HG03521 (cell line): ENCODE results near the gene COL4A6.

ENCODE experiments used
- ATAC-seq: cut with Tn5 transposase; IDR thresholded peaks from one replicate; pipeline ENCODE4 v1.9.1; 2021; ENCODE audit warnings: mild to moderate bottlenecking, moderate library complexity; ENCODE audit not compliant: unreplicated experiment

COL4A6 gene

GRCh38 chrX:108221301-108221864 lies 216.8 kb downstream of the COL4A6 start:
- no peak for ATAC-seq

- no peak for ATAC-seq
Measured at GRCh38 chrX:108219949-108220601, 218.1 kb downstream of the COL4A6 start.

- no peak for ATAC-seq
Measured at GRCh38 chrX:108217876-108218275, 220.3 kb downstream of the COL4A6 start.

DNA sequence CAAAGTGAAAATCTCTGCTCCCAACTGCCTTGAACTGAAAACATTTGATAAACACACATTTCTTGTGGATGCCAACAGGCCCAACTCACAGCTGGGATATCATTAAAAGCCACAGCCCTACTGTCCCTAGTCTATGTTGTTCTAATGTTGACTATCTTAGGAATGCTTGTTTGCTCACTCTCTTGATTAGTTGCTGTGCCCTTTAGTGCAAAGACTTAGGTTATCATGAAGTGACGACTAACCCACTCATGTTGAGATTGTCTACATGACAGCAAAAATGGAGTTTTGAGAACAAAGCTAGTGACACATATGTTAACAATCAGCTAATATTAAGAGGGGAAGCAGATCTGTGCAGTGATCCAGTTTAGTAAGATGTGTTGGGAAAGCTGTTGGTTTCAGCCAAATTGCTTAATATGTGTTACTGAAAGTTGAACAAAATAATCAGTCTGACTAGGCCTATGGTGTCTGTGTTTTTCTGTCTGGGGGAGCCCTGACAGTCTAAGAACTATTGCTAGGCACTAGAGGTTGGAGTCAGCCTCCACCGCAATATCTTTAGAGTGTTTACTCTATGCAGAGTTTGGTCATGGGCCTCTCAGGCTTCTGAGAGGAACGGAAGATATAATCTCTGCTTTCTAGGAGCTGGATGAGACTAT lies 221.2 kb downstream of the COL4A6 start:
- ATAC-seq, result no peak

GRCh38 chrX:108216405-108216804 lies 221.8 kb downstream of the COL4A6 start:
- no peak for ATAC-seq

- ATAC-seq, result no peak
Measured at GRCh38 chrX:108211301-108211700, 226.9 kb downstream of the COL4A6 start.

GRCh38 chrX:108209006-108209554 lies 229.1 kb downstream of the COL4A6 start:
- no peak for ATAC-seq

GRCh38 chrX:108203540-108203939 lies 234.7 kb downstream of the COL4A6 start:
- ATAC-seq, result no peak

DNA sequence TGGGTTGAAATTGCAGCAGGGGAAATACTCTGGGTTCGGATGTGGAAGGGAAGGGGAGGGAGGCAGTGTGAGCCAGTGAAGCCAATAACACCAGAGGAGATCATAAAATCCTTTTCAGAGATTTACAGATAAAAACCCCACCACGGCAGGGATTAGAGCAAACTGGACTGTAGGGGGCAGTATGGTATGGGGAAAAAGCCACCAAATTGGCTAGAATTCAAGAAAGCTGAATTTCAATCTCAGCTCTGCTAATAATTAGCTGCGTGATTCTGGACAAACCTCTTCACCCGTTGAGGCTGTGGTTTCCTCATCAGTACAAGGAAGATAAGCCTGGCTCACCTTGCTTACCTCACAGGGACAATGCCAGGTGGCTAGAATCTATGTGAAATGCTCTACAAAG lies 238.5 kb downstream of the COL4A6 start:
- ATAC-seq, result no peak

DNA sequence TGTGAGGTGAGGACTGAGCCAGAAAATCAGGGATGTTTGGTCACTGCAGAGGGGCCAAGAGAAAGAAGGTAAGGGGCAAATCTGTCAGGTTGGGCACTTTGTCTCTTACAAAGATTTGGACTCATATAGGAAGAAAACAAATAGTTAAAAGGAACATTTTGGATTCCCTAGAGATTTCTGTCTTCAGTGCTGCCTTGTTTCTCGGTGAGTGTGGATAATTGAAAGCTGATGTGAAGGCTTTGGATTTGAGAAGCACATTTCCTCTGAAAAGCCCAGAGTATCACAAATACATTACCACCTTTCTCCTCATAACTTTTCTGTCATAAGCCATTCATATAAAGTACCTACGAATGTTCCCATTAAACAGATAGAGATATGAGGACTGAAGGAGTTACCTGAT lies 239.2 kb downstream of the COL4A6 start:
- no peak for ATAC-seq

DNA sequence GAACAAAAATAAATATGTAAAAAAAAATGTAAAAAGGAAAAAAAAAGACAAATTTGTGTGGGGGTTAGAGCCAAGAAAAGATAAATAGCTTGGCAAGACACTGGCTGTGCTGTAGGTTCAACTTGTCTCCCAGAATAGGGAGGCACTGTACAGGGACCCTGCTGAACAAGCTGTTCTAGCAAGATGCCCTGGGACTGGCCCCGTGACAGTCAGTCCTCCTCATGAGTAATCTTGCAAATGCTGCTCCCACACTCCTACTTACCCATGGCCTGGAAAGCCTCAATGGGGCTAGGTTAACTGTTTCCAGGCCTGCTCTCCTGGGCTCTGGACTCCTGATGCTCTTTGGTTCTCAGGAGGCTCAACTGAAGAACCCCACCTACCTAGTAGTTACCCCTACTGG lies 239.8 kb downstream of the COL4A6 start:
- ATAC-seq, result no peak

DNA sequence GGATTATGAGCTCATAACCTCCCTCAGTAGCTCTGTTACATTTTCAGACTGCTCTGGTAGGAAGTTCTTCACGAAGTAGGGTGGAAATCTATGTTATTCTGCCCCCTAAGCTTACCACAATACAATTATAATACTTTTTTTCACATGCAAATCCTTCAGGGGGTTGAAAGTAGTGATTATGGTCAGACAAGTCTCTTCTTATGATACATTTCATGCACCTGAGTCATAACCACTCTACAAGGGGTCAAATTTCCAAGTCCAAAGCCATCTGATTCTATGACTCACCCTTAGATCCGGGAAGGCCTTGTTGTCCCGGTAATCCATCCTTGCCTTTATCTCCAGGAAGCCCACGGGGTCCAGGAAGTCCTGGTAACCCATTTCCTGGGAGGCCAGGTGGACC lies 251.4 kb downstream of the COL4A6 start:
- no peak for ATAC-seq

DNA sequence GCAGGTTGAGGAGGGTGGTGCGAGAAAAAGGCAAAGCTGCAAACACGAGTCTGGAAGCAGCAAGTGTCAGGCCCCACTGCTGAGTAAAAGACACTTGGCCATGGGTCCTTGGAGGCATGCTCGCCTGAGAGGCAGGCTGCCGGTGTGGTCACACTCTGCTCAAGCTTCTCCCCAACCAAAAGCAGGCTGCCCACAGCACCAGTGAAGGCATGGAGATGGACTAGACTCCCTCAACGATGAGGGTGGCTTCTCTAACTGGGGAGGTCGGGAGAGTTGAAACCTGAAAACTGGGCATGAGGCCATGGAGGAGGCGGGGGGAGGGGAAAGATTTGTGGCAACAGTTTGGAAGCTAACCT lies 260.1 kb downstream of the COL4A6 start:
- no peak for ATAC-seq

GRCh38 chrX:108177351-108178142 lies 260.7 kb downstream of the COL4A6 start:
- ATAC-seq, result no peak

GRCh38 chrX:108173874-108174273 lies 264.3 kb downstream of the COL4A6 start:
- no peak for ATAC-seq

- no peak for ATAC-seq
Measured at GRCh38 chrX:108171671-108172070, 266.6 kb downstream of the COL4A6 start.

DNA sequence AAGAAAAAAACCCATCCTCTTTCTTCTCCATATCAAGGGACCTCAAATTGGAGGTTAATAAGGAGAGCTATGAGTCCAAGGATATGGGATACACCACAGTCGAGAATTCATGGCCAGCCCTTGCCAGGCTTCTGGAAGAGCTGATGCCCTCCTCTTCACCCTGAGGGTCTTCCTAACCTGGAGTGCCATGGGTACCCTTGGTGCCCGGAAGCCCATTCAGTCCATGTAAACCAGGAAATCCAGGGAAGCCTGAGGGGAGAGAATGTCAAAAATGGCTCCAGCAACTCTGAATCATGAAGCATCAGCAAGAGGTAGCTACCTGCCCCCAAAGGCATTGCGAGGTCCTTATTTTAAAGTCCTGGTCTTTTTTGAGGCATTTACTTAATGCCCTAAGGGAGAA lies 268.5 kb downstream of the COL4A6 start:
- no peak for ATAC-seq

GRCh38 chrX:108168961-108169740 lies 269.1 kb downstream of the COL4A6 start:
- ATAC-seq, result no peak

DNA sequence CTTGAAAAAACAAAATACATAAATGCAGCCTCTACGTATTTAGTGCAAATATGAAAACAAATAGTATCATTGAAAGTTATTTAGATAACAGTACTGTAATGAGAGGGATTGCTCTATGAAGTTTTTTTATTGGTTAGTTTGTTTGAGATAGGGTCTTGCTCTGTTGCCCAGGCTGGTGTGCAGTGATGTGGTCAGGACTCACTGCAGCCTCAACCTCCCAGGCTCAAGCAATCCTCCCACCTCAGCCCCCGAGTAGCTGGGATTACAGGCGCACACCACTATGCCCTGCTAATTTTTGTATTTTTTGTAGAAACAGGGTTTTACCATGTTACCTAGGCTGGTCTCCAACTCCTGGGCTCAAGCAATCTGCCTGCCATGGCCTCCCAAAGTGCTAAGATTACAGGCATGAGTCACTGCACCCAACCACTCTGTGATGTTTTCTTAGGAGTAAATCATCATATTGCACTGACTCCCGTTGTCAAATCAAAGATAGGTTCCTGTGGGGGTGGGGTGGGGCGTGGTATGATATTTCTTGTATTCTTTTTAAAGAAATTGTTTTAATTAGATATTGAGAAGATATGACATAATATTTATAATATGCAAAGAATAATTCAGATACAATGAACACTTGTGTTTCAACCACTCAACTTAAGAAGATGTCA lies 270.9 kb downstream of the COL4A6 start:
- ATAC-seq, result no peak
